Activated gamma-delta T cell (primary cell): ENCODE data around the gene ZNF579.
"Not testable (repeated sequence)": the region's sequence is repeated elsewhere in the genome, so short reads cannot be mapped to it uniquely, and the experiment has no call there.

Experiments
- DNase-seq: peaks from one replicate; lab custom pipeline; 2025; lab: John Stamatoyannopoulos, UW

The ZNF579 gene

DNA sequence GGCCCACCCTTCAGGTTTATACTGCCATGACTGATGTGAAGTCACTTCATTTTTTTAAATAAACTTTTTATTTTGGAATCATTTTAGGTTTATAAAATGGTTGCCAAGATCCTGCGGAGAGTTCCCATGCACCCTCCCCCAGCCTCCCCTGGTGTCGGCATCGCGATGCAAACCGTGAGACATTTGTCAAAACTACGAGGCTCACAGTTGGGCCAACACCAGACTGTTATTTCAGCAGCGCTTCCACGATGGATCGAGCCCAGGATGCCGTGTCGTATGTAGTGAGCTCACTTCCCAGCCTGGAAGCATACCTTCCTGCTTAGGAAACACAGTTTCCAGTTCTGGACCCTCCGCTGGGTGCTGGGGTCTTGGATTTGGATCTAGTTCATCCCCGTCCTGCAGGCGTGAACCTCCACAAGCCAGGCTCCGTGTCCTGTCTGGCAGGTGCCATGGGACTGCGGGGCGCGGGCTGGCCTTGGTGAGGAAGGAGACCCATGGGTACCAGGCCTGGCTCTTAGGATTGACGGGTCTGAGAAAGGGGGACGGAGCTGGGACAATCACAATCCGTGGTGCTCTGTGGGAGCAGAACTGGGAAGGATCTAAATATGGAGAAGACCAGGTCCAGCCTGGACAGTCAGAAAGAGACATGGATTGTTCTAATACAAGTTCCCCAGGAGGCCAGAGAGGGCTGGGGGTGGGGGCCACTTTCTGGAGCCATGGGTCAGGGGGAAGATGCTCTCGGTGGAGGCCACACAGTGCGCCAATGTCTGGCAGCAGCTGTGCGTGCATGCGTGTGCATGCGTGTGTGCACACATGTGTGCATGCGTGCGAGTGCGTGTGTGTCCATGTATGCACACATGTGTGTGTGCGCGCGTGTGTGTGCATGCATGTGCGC lies 41.3 kb downstream of the ZNF579 start:
- no peak for DNase-seq

DNA sequence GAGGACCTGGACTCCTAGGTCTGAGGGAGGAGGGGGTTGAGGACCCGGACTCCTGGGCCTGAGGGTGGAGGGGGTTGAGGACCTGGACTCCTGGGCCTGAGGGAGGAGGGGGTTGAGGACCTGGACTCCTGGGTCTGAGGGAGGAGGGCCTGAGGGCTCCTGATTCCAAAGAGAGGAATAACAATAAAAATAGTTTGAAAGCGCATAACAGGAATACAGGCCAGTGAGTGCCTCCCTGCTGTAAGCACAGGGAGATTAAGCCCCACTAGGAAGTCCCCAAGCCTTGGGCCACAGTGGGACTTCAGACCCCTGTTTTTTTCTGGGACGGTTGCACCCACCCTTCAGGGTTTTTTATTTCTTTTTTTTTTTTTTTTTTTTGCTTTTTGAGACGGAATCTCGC lies 42.5 kb downstream of the ZNF579 start:
- no peak for DNase-seq

DNA sequence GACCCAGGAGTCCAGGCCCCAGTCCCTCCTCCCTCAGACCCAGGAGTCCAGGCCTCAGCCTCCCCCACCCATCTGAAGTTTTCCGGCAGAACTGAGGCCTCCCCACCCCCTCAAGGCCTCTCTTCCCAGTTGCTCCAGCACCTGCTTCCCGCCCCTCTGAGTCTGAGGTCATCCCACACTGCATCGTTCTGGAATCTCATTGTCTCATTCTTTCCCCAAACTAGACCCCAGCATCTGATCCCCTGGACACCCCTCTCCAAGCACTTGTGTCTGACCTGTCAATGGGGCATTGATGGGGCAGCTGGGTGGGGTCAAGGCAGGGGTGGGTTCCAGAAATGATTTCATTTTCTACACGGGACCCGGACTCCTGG lies 42.9 kb downstream of the ZNF579 start:
- DNase-seq: no peak

DNA sequence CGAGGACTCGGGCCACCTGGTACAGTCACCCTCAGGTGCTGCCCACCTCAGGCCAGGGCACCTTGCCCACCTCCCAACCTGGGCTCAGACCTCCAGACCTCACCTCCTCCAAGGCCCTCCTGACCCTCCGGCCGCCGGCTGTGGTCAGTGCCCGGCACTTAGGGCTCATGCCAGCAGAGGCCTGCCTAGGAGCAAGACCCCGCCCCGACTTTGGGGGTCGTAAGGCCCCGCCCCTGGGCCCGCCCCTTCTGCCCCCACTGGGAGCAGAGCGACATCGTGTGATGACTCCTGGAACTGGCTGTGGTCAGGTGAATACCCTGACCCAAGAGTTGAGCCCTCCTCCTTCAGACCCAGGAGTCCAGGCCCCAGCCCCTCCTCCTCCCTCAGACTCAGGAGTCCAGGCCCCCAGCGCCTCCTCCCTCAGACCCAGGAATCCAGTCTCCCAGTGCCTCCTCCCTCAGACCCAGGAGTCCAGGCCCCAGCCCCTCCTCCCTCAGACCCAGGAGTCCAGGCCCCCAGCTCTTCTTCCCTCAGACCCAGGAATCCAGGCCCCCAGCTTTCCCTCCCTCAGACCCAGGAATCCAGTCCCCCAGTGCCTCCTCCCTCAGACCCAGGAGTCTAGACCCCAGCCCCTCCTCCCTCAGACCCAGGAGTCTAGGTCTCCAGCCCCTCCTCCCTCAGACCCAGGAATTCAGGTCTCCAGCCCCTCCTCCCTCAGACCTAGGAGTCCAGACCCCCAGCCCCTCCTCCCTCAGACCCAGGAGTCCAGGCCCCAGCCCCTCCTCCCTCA lies 43.5 kb downstream of the ZNF579 start, which contains the start of gene SBK2:
Gene SBK2, minus strand, starts transcription at position 183 of the 790 bp plus-strand sequence. CDS start 839 bp downstream, outside the sequence.
- no peak for DNase-seq

DNA sequence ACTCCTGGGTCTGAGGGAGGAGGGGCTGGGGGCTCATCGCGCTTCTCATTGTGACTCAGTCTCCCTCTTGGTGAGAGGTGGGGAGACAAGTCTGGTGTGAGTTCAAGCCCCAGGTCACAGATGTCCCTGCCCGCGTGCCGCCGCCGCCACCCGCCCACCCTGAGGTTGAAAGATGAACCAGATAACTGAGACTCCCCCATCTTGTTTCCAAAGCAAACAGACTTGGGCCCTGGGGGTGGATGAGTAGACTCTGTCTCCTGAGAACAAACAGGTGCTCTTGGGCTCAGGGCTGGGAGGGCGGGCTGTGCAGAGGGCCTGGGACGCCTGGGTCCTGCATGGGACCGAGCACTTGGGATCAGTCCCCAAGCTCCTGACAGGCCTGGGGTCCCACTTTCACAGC lies 44.3 kb downstream of the ZNF579 start:
- DNase-seq: no peak

DNA sequence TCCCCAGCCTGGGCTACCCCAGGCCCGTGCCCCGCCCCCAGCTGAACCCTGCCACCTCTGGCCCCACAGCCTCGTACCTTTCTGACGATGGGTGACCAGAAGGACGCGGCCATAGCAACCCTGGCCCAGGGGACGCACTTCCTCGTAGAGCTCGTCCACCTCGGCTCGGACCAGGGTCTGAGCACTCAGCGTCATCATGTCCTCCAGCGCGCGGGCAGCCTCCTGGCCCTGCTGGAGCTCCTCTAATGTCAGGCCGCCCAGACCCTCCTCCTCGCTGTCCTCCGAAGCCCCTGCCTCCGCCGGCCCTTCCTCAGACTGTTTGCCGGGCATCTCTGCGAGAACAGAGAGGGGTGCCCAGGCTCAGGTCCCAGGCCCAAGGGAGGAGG lies 44.7 kb downstream of the ZNF579 start:
- DNase-seq: no peak

DNA sequence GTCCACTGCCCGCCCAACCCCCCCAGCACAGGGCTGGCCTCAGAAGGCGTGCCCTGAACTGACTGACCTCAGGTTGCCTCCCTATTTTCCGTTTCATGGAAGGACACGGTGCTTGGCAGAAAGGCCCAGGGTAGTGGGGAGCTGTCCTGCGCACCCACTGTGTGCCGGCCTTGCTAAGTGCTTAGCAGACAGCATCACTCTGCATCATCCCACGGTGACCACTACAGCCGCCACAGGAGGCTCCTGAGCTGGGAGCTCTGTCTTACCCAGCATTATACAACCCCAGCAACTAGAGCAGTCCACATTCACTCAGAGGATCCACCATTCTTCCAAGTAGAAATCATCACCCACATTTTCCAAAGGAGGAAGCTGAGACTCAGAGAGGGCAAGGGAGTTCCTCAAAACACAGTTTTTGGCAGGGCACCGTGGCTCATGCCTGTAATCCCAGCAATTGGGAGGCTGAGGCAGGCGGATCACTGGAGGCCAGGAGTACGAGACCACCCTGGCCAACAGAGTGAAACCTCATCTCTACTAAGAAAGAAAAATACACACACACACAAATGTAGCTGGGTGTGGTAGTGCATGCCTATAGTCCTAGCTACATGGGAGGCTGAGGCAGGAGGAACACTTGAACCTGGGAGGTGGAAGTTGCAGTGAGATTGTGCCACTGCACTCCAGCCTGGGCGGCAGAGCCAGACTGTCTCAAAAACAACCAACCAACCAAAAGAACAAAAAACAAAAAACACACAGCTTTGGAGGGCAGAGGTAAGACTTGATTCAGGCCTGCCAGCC lies 45.3 kb downstream of the ZNF579 start:
- no peak for DNase-seq

DNA sequence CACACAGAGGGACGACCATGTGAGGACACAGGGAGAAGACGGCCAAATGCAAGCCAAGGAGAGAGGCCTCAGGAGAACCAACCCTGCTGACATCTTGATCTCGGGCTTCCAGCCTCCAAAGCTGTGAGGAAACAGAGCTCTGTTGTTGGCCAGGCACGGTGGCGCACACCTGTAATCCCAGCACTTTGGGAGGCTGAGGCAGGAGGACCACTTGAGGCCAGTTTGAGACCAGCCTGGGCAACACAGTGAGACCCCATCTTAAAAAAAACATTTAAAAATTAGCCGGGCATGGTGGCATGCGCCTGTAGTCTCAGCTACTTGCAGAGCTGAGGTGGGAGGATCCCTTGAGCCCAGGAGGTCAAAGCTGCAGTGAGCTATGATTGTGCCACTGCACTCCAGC lies 46.4 kb downstream of the ZNF579 start:
- not testable (repeated sequence) for DNase-seq

DNA sequence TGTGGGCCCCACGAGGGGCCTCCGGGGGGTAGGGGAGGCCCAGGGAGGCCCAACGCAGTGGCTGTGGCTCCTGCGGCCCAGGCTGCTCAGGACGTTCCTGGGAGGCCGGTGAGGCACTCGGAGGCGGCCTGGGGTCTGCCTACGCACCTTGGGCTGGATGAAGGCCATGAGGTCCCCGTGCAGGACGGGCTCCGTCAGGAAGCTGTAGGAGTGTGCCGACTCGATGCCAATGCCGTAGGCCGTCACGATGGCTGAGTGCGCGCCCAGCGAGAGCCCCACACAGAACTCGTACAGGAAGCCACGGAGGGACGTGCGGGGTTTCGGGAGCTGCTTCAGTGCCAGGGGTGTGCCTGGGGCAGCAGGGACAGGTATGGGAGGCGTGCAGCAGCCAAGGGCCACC lies 49.7 kb downstream of the ZNF579 start:
- DNase-seq: no peak

DNA sequence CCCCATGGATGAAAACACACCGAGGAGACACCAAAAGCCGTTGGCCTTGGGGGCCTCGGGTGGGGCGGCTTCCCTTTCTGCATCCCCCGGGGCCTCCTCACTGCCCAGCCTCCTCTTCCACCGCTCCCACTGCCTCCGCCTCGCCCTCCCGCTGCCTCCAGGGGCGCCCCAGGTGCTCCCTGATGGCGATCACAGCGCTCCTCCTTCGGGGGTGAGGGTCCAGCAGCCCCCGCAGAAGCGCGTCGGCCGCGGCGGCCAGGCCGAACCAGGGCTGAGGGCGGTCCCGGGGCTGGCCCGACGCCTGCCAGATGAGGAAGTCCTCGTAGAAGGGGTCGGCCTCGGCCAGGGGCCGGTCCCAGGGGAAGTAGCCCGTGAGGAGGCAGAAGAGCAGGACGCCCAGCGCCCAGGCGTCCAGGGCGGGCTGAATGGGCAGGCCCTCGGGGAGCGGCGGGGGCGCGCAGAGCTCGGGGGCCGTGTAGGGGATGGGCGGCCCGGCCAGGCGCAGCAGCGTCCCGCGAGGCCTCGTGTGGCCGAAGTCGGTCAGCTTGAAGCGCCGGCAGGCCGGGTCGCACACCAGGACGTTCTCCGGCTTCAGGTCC lies 50.9 kb downstream of the ZNF579 start:
- no peak for DNase-seq

DNA sequence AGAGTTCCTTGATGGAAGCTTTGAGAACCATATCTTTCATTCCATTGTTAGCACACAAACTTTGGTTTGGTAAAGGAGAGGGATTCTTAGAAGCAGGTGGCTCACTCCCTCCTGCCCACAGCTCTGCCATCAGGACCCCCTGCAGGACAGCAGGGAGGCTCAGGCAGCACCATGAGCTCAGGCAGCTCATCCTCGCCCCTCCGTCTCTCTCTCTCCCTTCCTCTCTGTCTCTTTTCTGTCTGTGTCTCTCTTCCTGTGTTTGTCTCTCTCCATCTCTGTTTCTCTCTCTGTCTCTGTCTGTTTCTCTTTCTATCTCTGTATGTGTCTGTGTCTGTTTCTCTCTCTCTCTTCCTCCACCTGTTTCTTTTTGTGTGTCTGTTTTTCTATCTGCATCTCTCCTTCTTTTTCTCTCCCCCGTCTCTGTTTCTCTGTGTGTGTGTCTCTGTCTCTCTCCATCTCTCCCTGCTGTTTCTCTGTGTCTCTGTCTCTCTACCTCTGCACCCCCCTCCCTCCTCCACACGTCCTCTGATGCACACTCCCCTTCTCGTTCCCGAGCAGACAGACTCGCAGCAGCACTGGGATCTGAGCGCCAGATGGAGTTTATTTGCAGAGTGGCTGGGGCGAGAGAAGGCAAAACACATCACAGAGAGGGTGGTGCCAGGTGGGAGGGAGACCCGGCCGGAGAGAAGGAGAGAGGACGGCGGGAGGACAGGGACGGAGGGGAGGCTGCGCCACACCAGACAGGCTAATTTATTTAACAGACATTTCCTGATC lies 52.4 kb downstream of the ZNF579 start:
- DNase-seq: no peak

DNA sequence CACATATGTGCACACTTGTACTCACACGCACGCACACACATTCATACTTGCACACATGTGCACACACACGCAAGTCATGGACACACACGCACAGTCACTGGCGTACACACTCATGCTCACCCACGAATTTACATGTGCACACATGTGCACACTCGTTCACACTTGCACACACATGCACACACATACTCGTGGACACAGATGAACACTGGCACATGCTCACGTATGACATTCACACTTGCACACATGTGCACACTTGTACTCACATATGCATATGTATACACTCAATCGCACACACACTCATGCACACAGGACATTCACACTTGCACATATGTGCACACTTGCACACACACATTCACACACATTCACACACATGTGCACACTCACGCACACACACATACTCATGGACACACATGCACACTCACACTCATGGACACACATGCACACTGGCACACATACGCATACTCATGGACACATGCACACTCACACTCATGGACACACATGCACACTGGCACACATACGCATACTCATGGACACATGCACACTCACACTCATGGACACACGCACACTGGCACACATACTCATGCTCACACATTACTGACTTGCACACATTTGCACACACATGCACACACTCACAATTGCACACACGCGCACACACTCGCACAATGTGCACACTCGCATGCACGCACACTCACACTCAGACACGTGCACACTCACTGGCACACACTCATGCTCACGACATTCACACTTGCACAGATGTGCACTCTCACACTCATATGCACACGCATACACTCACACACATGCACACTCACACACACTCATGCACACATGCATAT lies 53.2 kb downstream of the ZNF579 start:
- no peak for DNase-seq
